GM18909 (cell line): Measurements from ENCODE around the gene ADGRA3.

Source experiments
- ATAC-seq: cut with Tn5 transposase; IDR thresholded peaks from one replicate; pipeline ENCODE4 v1.9.1; 2021; ENCODE audit warnings: mild to moderate bottlenecking; ENCODE audit not compliant: unreplicated experiment, poor library complexity

Gene ADGRA3

GRCh38 chr4:22454216-22454838 lies 61.5 kb downstream of the ADGRA3 start:
- ATAC-seq: no peak

- ATAC-seq: no peak
Measured at GRCh38 chr4:22444813-22445212, 71.1 kb downstream of the ADGRA3 start.

GRCh38 chr4:22442956-22443355 lies 72.9 kb downstream of the ADGRA3 start:
- no peak for ATAC-seq

GRCh38 chr4:22440999-22441398 lies 74.9 kb downstream of the ADGRA3 start:
- ATAC-seq: no peak

GRCh38 chr4:22439947-22440346 lies 75.9 kb downstream of the ADGRA3 start:
- no peak for ATAC-seq

- ATAC-seq: no peak
Measured at GRCh38 chr4:22435652-22436051, 80.2 kb downstream of the ADGRA3 start.

- peak; percentile 77 for ATAC-seq
Measured at GRCh38 chr4:22434895-22435294, 81.0 kb downstream of the ADGRA3 start.

GRCh38 chr4:22430626-22431025 lies 85.2 kb downstream of the ADGRA3 start:
- ATAC-seq: no peak

GRCh38 chr4:22428441-22428840 lies 87.4 kb downstream of the ADGRA3 start:
- no peak for ATAC-seq

- no peak for ATAC-seq
Measured at GRCh38 chr4:22427675-22428074, 88.2 kb downstream of the ADGRA3 start.

- no peak for ATAC-seq
Measured at GRCh38 chr4:22420291-22420690, 95.6 kb downstream of the ADGRA3 start.

GRCh38 chr4:22417408-22417807 lies 98.5 kb downstream of the ADGRA3 start:
- ATAC-seq: no peak

GRCh38 chr4:22416403-22416802 lies 99.5 kb downstream of the ADGRA3 start:
- no peak for ATAC-seq

- no peak for ATAC-seq
Measured at GRCh38 chr4:22414833-22415232, 101.0 kb downstream of the ADGRA3 start.

GRCh38 chr4:22413471-22413870 lies 102.4 kb downstream of the ADGRA3 start:
- no peak for ATAC-seq

- ATAC-seq: no peak
Measured at GRCh38 chr4:22412013-22412412, 103.9 kb downstream of the ADGRA3 start.

GRCh38 chr4:22410645-22411247 lies 105.1 kb downstream of the ADGRA3 start:
- no peak for ATAC-seq

GRCh38 chr4:22408474-22408873 lies 107.4 kb downstream of the ADGRA3 start:
- no peak for ATAC-seq

- peak; percentile 55 for ATAC-seq
Measured at GRCh38 chr4:22407361-22407760, 108.5 kb downstream of the ADGRA3 start.

- ATAC-seq: no peak
Measured at GRCh38 chr4:22398671-22399070, 117.2 kb downstream of the ADGRA3 start.

GRCh38 chr4:22391551-22391950 lies 124.3 kb downstream of the ADGRA3 start:
- ATAC-seq: no peak

GRCh38 chr4:22389240-22389870 lies 126.5 kb downstream of the ADGRA3 start:
- peak; percentile 88 for ATAC-seq
